GM23338 (cell line): ENCODE results near the gene PHACTR1.

Experiments used
- CREB1 ChIP-seq: fragments of 250-450 bp; sonication (Bioruptor Pico); IDR thresholded peaks from 2 replicates; pipeline ENCODE4 v1.5.0; 2020; ENCODE audit warnings: low read depth, mild to moderate bottlenecking, moderate library complexity
- EZH2 ChIP-seq: fragments of 200-600 bp; sonication (generic); IDR thresholded peaks from one replicate; pipeline ENCODE4 v1.8.0; 2017; ENCODE audit warnings: antibody characterized with exemption, mild to moderate bottlenecking, low read depth; ENCODE audit not compliant: unreplicated experiment
- POLR2AphosphoS5 ChIP-seq: IDR thresholded peaks from 2 replicates; pipeline ENCODE4 v1.6.1; 2016; ENCODE audit warnings: antibody characterized with exemption, low read depth
- STAT1 ChIP-seq: IDR thresholded peaks from one replicate; pipeline ENCODE4 v1.6.1; 2016; ENCODE audit warnings: antibody characterized with exemption; ENCODE audit not compliant: unreplicated experiment
- TF ChIP-seq, protein P1 (sequence below), 2 experiments: fragments of 200-600 bp in 1 of 2; sonication (generic) in 1 of 2; conservative IDR thresholded peaks; 2 replicates each; pipeline versions ENCODE4 v1.5.1 to v1.6.1; 2016 to 2017; ENCODE audit warnings: antibody characterized with exemption in 2 of 2, low read depth in 2 of 2, mild to moderate bottlenecking in 2 of 2, moderate library complexity in 1 of 2
- TF ChIP-seq, protein P2 (sequence below): IDR thresholded peaks from one replicate; pipeline ENCODE4 v1.6.1; 2018; ENCODE audit warnings: antibody characterized with exemption; ENCODE audit not compliant: unreplicated experiment

DNA sequence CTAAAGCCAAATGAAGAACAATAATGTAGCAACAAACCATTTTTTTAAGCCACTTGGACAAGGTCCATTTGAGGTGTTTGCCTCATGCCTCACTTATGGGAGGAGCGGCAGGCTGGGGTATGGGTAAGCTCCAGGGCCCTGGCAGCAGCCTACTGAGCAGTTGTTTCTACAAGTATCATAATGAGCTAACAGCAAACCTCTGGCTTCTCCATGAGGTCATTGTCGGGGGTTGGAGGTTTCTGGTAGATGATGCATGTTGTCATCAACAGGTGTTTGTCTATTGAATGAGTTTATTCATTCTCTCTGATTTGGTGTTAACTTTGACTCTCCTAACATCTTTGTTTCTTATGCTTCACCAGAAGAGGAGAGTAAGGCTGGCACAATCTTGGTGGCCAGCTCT lies 461.1 kb downstream of the PHACTR1 start:
- TF ChIP-seq, protein P1, sequence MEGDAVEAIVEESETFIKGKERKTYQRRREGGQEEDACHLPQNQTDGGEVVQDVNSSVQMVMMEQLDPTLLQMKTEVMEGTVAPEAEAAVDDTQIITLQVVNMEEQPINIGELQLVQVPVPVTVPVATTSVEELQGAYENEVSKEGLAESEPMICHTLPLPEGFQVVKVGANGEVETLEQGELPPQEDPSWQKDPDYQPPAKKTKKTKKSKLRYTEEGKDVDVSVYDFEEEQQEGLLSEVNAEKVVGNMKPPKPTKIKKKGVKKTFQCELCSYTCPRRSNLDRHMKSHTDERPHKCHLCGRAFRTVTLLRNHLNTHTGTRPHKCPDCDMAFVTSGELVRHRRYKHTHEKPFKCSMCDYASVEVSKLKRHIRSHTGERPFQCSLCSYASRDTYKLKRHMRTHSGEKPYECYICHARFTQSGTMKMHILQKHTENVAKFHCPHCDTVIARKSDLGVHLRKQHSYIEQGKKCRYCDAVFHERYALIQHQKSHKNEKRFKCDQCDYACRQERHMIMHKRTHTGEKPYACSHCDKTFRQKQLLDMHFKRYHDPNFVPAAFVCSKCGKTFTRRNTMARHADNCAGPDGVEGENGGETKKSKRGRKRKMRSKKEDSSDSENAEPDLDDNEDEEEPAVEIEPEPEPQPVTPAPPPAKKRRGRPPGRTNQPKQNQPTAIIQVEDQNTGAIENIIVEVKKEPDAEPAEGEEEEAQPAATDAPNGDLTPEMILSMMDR (conservative IDR thresholded peaks at IDR 0.05; ENCODE audit: low read depth in 2 of 2), result no peak
- TF ChIP-seq EZH2 (no peak), STAT1 (no peak), POLR2AphosphoS5 (no peak), CREB1 (CRISPR knock-in tag) (no peak)
- TF ChIP-seq, protein P2, sequence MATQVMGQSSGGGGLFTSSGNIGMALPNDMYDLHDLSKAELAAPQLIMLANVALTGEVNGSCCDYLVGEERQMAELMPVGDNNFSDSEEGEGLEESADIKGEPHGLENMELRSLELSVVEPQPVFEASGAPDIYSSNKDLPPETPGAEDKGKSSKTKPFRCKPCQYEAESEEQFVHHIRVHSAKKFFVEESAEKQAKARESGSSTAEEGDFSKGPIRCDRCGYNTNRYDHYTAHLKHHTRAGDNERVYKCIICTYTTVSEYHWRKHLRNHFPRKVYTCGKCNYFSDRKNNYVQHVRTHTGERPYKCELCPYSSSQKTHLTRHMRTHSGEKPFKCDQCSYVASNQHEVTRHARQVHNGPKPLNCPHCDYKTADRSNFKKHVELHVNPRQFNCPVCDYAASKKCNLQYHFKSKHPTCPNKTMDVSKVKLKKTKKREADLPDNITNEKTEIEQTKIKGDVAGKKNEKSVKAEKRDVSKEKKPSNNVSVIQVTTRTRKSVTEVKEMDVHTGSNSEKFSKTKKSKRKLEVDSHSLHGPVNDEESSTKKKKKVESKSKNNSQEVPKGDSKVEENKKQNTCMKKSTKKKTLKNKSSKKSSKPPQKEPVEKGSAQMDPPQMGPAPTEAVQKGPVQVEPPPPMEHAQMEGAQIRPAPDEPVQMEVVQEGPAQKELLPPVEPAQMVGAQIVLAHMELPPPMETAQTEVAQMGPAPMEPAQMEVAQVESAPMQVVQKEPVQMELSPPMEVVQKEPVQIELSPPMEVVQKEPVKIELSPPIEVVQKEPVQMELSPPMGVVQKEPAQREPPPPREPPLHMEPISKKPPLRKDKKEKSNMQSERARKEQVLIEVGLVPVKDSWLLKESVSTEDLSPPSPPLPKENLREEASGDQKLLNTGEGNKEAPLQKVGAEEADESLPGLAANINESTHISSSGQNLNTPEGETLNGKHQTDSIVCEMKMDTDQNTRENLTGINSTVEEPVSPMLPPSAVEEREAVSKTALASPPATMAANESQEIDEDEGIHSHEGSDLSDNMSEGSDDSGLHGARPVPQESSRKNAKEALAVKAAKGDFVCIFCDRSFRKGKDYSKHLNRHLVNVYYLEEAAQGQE, result no peak
